HG03432 (cell line): Measurements from ENCODE around the gene MORN4.
"Not testable (repeated sequence)": the region's sequence is repeated elsewhere in the genome, so short reads cannot be mapped to it uniquely, and the experiment has no call there.

ENCODE experiments used
- ATAC-seq: cut with Tn5 transposase; IDR thresholded peaks from one replicate; pipeline ENCODE4 v1.9.1; 2021; ENCODE audit warnings: mild to moderate bottlenecking, moderate library complexity; ENCODE audit not compliant: unreplicated experiment

MORN4 gene

GRCh38 chr10:97598407-97599271 is 34.7 kb downstream of the MORN4 start:
- no peak for ATAC-seq

DNA sequence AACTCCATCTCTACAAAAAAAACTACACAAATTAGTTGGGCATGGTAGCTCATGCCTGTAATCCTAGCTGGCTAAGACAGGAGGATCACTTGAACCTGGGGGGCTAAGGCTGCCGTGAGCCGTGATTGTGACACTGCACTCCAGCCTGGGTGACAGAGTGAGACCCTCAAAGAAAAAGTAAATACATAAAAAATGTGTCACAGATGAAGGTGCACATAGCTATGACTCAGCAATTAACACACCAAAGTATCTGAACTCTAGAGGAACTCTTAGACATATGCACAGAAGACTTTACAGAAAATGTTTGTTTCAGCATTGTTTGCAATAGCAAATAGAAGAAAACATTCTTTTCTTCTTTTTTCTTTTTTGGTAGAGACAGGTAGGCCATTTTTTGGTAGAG is 35.5 kb downstream of the MORN4 start:
- ATAC-seq: no peak

DNA sequence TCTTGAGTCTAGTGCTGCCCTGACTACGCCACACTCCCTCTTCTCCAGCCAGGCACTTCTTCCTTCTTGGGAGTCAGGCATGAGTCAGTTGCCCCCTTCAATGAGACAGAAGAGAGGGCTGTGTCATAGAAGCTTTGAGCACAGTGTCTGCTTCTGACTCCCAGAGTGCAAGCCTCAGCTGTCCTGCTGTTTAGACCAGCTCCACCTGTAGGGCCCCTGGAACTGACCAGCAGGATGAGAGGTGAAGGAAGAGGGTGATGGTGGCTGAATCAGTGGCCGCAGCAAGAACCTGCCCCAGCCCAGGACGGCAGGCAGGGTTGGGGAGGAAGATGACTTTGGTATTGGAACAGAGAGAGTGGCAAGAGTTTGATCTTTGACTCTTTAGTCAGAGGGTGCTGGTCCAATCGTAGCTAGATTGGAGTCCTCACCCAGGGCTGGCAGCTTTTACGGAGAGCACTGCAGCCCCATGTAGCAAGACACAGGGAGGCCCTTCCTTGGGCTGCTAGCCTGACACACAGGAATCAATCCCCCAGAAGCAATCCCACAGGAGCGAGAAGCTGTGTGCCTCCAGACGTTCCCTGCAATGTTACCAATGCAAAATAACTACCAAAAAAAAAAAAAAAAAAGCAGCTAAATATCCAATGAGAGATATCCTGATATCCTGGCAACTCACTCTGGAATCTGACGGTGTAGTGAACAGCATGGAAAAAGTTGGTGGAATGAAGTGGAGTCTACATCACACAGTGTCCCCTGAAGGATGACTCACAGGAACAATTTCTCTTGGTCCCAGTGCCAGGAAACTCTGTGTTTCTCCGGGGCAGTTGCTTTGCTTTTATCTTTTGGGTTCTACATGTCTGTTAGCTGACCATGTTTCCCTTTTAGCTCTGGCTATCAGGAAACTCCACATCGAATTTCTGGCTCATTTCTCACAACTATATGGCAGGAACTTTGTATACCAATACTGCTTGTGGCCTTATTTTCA is 36.9 kb downstream of the MORN4 start:
- ATAC-seq: no peak

DNA sequence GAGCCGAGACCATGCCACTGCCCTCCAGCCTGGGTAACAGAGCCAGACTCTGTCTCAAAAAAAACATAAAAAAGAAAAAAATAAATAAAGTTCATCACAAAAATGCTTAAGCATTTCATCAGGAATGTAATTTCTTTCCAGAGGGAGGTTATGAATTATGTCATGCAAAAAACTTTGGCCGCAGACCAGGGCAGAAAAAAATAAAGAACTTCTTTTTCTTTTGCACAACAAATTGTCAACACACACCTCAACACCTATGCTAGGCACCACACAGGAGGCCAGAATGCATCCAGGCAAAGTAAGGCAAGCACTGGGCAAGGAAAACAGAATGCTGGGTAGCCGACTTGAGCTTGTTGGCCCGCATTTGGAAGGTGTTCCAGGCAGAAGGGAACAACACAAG is 39.9 kb downstream of the MORN4 start:
- no peak for ATAC-seq

DNA sequence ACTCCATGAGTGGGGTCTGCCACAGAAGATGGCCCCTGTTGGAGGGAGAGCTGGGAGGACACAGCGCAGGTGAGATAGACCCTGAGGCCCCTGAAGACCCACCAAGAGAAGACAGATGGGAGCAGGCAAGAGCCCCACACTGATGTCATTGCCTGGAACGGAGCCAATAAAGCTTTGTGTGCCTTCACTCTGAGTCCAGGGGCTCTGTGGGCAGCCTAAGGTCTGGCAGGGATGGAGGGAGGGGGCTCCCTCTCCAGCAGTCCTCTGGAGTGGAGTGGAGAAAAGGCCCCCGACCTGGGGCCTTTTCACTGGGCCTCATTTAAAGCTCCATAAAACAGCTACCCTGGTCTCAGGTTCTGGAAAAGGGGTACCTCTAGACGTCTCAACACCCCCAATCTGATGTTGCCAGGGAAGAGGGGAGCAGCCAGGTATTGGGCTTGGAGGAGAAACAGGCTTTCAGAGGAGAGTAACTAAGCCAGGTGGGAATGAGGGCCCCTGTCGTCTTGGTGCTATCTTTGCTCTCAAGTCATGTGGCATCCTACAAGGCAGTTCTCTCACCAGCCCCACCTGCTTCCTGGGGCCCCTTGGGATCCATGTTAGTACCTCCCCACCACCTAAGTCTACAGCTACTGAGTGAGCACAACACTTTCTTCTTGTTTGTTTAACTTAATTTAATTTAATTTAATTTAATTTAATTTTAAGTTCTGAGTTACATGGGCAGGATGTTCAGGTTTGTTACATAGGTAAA is 42.4 kb downstream of the MORN4 start:
- no peak for ATAC-seq

DNA sequence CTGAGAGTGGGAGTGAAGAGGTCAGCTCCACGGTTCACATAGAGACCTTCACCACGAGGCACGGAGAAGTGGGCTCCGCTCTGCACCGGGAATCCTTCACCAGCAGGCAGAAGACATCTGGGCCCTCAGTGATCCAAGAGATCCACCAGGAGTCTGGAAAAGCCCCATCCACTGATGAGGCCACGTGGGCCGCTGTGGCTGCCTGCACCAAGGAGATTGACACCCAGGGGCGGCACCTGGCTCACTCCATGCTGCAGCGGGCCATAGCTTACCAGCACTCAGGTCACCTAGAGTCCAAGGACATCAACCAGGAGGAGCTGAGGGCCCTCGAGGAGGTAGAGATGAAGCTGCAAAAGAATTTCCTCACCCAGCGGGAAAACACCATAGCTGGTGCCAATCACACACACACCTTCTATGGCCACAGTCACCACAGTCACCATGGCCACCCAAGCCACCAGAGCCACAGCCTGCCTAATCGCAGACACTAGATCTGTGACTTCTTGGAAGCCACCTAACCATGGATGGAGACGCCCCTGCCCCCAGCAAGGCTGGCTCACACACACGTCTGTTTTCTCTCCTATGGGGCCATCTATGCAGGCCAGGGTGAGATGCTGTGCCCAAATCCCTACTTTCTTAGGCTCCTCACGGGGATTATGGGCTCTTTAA is 43.1 kb downstream of the MORN4 start:
- no peak for ATAC-seq

DNA sequence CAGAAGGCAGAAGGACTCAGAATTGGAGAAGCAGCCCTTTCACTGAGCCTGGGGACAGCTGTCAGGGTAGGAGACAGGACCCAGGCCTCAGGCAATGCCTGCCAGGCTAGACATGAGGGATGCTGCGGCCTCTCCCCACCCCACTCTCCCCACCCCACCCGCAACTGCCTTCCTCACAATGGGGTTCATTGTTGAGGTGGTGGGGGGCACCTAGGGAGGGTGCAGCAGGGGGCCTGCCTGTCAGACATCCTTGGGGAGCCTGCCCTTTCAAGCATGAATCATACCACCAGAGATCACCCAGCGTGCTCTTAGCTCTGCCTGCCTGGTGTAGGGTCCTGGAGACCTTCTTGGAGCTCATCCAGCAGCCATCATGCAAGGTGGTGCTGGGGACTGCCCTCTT is 43.8 kb downstream of the MORN4 start, which contains the start of gene C10orf62:
Gene C10orf62 (plus strand): TSS at position 243 of the 400 bp plus-strand sequence. CDS start 177 bp downstream, outside the sequence.
- ATAC-seq: no peak

DNA sequence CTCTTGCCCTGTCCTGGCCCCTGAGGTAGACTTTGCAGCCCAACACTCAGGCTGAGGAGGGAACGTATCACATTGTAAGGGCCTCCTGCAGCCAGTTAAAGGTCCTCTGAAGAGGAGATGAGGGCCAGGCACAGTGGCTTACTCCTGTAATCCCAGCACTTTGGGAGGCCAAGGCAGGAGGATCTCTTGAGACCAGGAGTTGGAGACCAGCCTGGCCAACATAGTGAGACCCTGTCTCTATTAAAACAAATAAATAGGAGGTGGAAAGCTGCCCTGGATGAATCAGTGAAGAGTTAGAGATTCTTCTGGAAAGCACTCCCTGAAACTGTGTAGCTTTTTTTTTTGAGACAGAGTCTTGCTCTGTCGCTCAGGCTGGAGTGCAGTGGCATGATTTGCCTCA is 46.1 kb downstream of the MORN4 start:
- ATAC-seq: no peak

- no peak for ATAC-seq
These were observed 47.9 kb downstream of the MORN4 start for GRCh38 chr10:97585439-97585811.

DNA sequence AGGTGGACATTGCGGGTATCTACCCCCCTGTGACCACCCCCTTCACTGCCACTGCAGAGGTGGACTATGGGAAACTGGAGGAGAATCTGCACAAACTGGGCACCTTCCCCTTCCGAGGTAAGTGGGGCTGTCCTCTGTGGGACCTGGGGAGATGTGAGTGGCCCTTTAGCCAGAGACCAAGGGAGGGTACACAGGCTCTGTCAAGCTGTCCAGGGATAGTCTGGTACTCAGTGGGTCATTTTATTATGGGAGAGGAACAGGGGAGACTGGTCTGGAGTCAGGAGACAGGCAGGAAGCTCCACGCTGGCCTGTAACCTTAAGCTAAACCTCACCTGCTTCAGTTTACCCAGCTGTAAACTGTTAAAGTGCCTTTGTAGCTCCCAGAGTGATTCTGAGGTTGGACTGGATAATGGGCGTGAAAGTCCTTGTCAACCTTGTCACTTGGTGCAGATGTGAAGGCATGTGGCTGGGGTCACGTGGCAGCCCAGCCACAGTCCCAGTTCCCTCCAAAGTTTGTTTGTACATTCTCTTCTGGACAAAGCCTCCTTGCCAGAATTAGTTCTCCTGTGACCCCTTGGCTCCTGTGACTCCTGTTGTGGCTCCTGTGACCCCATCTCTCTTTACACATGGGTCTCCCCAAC is 48.4 kb downstream of the MORN4 start:
- no peak for ATAC-seq

DNA sequence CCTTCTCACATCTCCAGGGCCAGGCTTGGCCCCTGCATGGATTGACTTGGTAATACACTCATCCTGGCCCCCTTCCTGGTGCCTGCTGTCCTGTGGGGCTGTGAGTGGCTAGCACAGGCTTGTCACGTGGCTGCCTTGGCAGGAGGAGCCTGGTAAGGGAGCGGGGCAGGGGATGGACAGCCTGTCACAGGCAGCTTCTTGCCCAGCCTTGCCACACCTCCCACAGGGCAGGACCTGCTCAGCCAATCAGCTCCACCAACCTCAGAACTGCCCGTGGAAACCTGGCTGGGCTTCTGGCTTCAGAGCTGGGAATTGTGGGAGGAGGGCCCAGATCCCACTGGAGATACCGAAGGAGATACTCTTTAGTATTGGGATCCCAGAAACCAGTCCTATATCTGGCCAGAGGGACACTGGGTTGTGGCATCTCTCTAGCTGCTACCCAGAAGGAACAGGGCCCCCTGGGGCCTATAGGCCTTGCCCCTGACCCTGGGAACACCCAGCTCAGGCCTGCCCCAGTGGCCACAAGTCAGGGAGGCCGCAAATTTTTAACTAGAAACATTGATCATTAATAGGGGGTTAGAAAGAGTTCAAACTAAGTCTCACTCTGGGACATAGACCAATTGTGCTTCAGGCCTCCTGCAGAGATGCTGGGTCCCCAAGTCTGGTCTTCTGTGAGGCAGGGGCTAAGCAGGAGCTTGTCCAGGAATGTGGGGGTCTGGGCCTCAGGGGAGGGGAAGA is 49.1 kb downstream of the MORN4 start, which contains the start of gene HOGA1:
Gene HOGA1 (plus strand): TSS at position 330 of the 738 bp plus-strand sequence. CDS start 315 bp downstream, at position 645.
- ATAC-seq: peak; percentile 80

GRCh38 chr10:97583476-97583875 is 49.8 kb downstream of the MORN4 start:
- ATAC-seq: no peak

DNA sequence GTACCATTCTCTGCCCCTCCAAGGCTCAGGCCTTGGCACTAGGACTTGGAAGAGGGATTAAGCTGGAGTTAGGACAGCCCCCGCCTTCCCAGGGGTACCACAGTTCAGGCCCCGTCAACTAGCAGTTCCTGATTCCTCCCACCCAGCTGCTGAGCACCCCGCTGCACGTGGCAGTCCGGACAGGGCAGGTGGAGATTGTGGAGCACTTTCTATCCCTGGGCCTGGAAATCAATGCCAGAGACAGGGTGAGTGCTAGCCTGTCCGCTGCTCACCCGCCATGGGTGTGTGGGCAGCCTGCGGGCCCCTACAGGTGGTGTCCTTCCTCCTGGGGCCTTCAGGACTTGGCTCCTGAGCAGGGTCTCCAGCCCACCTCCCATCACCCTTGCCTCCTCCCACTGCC is 51.1 kb downstream of the MORN4 start:
- ATAC-seq: no peak

- ATAC-seq: no peak
These were observed 52.6 kb downstream of the MORN4 start for GRCh38 chr10:97580421-97581367.

DNA sequence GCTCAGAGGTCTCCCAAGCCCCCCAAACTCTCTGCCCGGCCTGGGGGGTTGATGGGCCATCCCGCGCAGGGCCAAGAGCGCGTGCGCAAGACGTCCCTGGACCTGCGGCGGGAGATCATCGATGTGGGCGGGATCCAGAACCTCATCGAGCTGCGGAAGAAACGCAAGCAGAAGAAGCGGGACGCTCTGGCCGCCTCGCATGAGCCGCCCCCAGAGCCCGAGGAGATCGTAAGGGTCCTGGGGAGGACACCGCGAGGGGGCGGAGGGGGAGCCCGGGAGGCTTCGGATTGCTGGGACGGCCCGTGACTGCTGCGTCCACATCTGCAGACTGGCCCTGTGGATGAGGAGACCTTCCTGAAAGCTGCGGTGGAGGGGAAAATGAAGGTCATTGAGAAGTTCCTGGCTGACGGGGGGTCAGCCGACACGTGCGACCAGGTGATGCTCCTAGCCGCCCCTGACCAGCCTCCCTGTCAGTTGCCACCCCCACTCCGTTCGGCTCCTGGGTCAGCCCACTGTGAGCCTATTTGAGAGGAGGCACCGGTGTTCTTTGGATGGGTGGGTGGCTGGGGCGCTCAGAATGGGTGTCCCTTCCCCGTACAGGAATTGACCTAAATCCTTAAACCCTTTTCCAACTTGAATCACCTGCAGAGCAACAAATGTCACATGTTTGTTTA is 55.0 kb downstream of the MORN4 start:
- ATAC-seq: no peak

DNA sequence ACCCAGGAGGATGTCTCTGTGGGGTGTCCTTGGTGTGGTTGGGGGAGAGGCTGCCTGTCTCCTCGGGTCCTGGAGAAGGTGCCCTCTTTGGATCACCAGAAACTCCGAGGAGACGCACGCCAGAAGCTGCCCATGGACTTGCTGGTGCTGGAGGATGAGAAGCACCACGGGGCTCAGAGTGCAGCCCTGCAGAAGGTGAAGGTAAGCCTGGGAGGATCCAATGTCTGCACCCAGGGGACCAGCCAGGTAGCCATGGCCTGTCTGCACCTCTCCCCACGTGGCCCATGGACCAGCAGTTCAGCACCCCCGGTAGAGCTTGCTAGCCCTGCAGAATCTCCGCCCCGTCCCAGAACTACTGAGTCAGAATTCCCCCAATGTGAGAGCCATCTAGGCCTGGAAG is 55.6 kb downstream of the MORN4 start:
- no peak for ATAC-seq

DNA sequence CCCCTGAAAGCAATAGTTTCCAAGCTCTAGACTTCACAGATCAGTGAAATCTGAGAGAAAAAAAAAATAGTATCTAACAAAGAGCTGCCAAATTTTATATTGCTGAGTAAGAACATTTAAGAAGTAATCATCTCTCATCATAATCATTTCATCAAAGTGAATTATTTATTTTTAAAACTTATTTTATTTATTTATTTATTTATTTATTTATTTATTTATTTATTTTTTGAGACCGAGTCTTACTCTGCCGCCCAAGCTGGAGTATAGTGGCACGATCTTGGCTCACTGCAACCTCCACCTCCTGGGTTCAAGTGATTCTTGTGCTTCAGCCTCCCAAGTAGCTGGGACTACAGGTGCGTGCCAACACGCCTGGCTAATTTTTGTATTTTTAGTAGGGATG is 56.8 kb downstream of the MORN4 start:
- ATAC-seq: not testable (repeated sequence)
